Measurements from ENCODE around the gene C1orf159. TPM values are rescaled to one million over a fixed set of nuclear protein-coding genes. Genes with fewer than 3 reads are reported as not detected.

C1orf159 gene
- total RNA-seq, 2 donors from 2014 or later = 23.1 to 29.5 TPM

DNA sequence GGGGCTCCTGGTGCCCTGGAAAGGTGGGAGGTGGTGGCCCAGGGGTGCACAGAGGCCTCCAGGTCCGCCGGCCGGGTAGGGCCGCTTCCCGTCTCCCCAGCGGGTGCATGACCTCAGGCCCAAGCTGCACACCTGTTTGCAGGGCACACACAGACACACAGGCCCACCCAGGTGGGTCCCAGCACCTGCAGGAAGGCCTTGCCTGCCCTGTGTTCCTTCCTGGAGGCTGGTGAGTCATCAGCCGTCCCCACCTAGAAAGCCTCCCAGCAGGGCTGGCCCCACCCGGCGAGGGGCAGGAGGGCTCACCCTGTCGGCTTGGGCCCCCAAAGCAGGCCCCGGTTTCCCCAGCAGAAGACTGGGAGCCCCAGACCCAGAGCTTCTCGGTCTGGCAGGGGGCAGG lies 34.2 kb upstream of the C1orf159 start:
- DNase-seq = no peak
- Histone ChIP-seq H3K4me1 (ENCODE audit: control insufficient read depth, insufficient read depth, low read length) (no peaks in the 10 kb centered on the region), H3K9me3 (ENCODE audit: control insufficient read depth, low read length) (peaks cover 13% of the 10 kb centered on the region), H3K27me3 (ENCODE audit: control insufficient read depth, insufficient read depth, low read length, poor library complexity, severe bottlenecking) (no peaks in the 10 kb centered on the region), H3K36me3 (ENCODE audit: control insufficient read depth, insufficient read depth, low read length) (no peaks in the 10 kb centered on the region), H3K4me3 (ENCODE audit: low read length) (no peak overlapping the region), H3K9ac (ENCODE audit: extremely low read depth, low read length, poor library complexity, severe bottlenecking) (no peak overlapping the region), H3K27ac (ENCODE audit: low read depth, low read length) (no peak overlapping the region)
- Mint-ChIP-seq H3K9me3 (peaks cover 22% of the 10 kb centered on the region), H3K36me3 (ENCODE audit: low read depth) (no peaks in the 10 kb centered on the region), H3K4me1 (no peaks in the 10 kb centered on the region), H3K27me3 (ENCODE audit: insufficient read depth) (peaks cover 17% of the 10 kb centered on the region), H3K27ac (no peak overlapping the region), H3K4me3 (no peak overlapping the region)
- WGBS, 2 experiments (ENCODE audit: insufficient coverage in 1 of 2, insufficient read length in 1 of 2) = 89 to 100% methylated on average over 2 to 12 of the region's 12 CpGs
- no peak for TF ChIP-seq CTCF (conservative IDR thresholded peaks at IDR 0.05)

GRCh38 chr1:1149416-1149815 lies 33.5 kb upstream of the C1orf159 start:
- H3K4me1 Mint-ChIP-seq = no peaks in the 10 kb centered on the region
- H3K36me3 Mint-ChIP-seq (ENCODE audit: low read depth) = no peaks in the 10 kb centered on the region
- H3K9me3 Mint-ChIP-seq = peaks cover 22% of the 10 kb centered on the region
- Histone ChIP-seq H3K4me3 (ENCODE audit: low read length) (no peak overlapping the region), H3K9ac (ENCODE audit: extremely low read depth, low read length, poor library complexity, severe bottlenecking) (no peak overlapping the region), H3K27me3 (ENCODE audit: control insufficient read depth, insufficient read depth, low read length, poor library complexity, severe bottlenecking) (no peaks in the 10 kb centered on the region), H3K36me3 (ENCODE audit: control insufficient read depth, insufficient read depth, low read length) (no peaks in the 10 kb centered on the region), H3K4me1 (ENCODE audit: control insufficient read depth, insufficient read depth, low read length) (no peaks in the 10 kb centered on the region), H3K27ac (ENCODE audit: low read depth, low read length) (no peak overlapping the region), H3K9me3 (ENCODE audit: control insufficient read depth, low read length) (peaks cover 13% of the 10 kb centered on the region)
- 84 to 96% methylated on average over 7 to 15 of the region's 15 CpGs for WGBS, 2 experiments (ENCODE audit: insufficient coverage in 1 of 2, insufficient read length in 1 of 2)
- peaks cover 15% of the 10 kb centered on the region for H3K27me3 Mint-ChIP-seq (ENCODE audit: insufficient read depth)
- H3K4me3 Mint-ChIP-seq = no peak overlapping the region
- no peak for TF ChIP-seq CTCF (conservative IDR thresholded peaks at IDR 0.05)
- no peak for DNase-seq
- H3K27ac Mint-ChIP-seq = no peak overlapping the region

GRCh38 chr1:1148569-1148968 lies 32.7 kb upstream of the C1orf159 start:
- 81 to 91% methylated on average over 15 to 24 of the region's 24 CpGs for whole genome bisulfite sequencing, 2 experiments (ENCODE audit: insufficient coverage in 1 of 2, insufficient read length in 1 of 2)
- Histone ChIP-seq H3K9ac (ENCODE audit: extremely low read depth, low read length, poor library complexity, severe bottlenecking) (no peak overlapping the region), H3K4me3 (ENCODE audit: low read length) (no peak overlapping the region), H3K9me3 (ENCODE audit: control insufficient read depth, low read length) (peaks cover 13% of the 10 kb centered on the region), H3K27me3 (ENCODE audit: control insufficient read depth, insufficient read depth, low read length, poor library complexity, severe bottlenecking) (no peaks in the 10 kb centered on the region), H3K36me3 (ENCODE audit: control insufficient read depth, insufficient read depth, low read length) (no peaks in the 10 kb centered on the region), H3K4me1 (ENCODE audit: control insufficient read depth, insufficient read depth, low read length) (no peaks in the 10 kb centered on the region), H3K27ac (ENCODE audit: low read depth, low read length) (no peak overlapping the region)
- peaks cover 15% of the 10 kb centered on the region for H3K27me3 Mint-ChIP-seq (ENCODE audit: insufficient read depth)
- H3K36me3 Mint-ChIP-seq (ENCODE audit: low read depth) = no peaks in the 10 kb centered on the region
- peaks cover 18% of the 10 kb centered on the region for H3K9me3 Mint-ChIP-seq
- no peak overlapping the region for H3K4me3 Mint-ChIP-seq
- TF ChIP-seq CTCF (conservative IDR thresholded peaks at IDR 0.05) = no peak
- DNase-seq = no peak
- no peaks in the 10 kb centered on the region for H3K4me1 Mint-ChIP-seq
- no peak overlapping the region for H3K27ac Mint-ChIP-seq
